HepG2 (cell line): Measurements from ENCODE around the gene SKIL. TPM values are rescaled to one million over a fixed set of nuclear protein-coding genes. Genes with fewer than 3 reads are reported as not detected.

Experiments used
- ARID5B ChIP-seq: IDR thresholded peaks from 2 replicates; pipeline ENCODE4 v1.4.0; 2020; ENCODE audit warnings: mild to moderate bottlenecking, missing genetic modification reagents
- BCLAF1 ChIP-seq: fragments of 450-650 bp; IDR thresholded peaks from 2 replicates; pipeline ENCODE4 v1.6.1; 2017; ENCODE audit warnings: mild to moderate bottlenecking
- GABPA ChIP-seq, 2 experiments: IDR thresholded peaks; 2 replicates each; pipeline ENCODE4 v1.6.1; 2011 to 2016; ENCODE audit warnings: low read depth in 2 of 2, low read length in 1 of 2, missing biosample characterization in 1 of 2, missing genetic modification characterization in 1 of 2
- NCOA1 ChIP-seq: sonication (generic); formaldehyde crosslinking; IDR thresholded peaks from 2 replicates; pipeline ENCODE4 v1.9.0; 2021; ENCODE audit warnings: missing genetic modification reagents
- RXRA ChIP-seq: sonication (generic); formaldehyde crosslinking; IDR thresholded peaks from 2 replicates; pipeline ENCODE4 v1.5.1; 2020; ENCODE audit warnings: missing genetic modification reagents
- TCF7 ChIP-seq: sonication (generic); IDR thresholded peaks from 2 replicates; pipeline ENCODE4 v1.6.1; 2016; ENCODE audit warnings: antibody characterized with exemption, low read depth
- ZNF407 ChIP-seq: sonication (generic); formaldehyde crosslinking; IDR thresholded peaks from one replicate; pipeline ENCODE4 v1.5.1; 2020; ENCODE audit warnings: mild to moderate bottlenecking, missing genetic modification reagents; ENCODE audit errors: not compliant biosample characterization
- ZNF609 ChIP-seq: sonication (generic); formaldehyde crosslinking; IDR thresholded peaks from 2 replicates; pipeline ENCODE4 v1.4.0; 2020; ENCODE audit warnings: mild to moderate bottlenecking, missing genetic modification reagents, borderline replicate concordance
- polyA plus RNA-seq, 8 experiments: library from polyadenylated mRNA; depleted of rRNA in 3 of 8; stranded (reverse) in 7 of 8; unstranded in 1 of 8; fragments of >200 nt; fragmentation: Illumina TruSeq in 4 of 8; extraction: Trizol in 4 of 8; gene quantifications; 2 replicates each; pipeline versions ENCODE4 v1.2.1 to v1.2.3, GENCODE V29; 2011 to 2016; ENCODE audit warnings: low read depth in 4 of 8, missing spikeins in 1 of 8, mixed read lengths in 1 of 8; ENCODE audit not compliant: insufficient read depth in 1 of 8
- total RNA-seq, 5 experiments: library from RNA; depleted of rRNA; stranded (reverse); fragments of >200 nt; fragmentation: Illumina TruSeq; extraction: Trizol; gene quantifications; 2 replicates each; pipeline ENCODE4 v1.2.3, GENCODE V29; 2016; ENCODE audit warnings: low read depth in 1 of 5

Gene SKIL
- total and polyA plus RNA-seq, 2 of the 13 experiments (the other 11 are each of a cell fraction or from before 2014, with no cell fraction given) = 5.2 to 20.7 TPM

- no peak for TF ChIP-seq ZNF609 (CRISPR knock-in tag)
- no peak for TF ChIP-seq ZNF407 (CRISPR knock-in tag)
- no peak for TF ChIP-seq TCF7
- 0 out of 2 replicates have a peak, but pooled peaks have one; percentile 11 for TF ChIP-seq ARID5B
- no peak for TF ChIP-seq NCOA1
- TF ChIP-seq RXRA (CRISPR knock-in tag) = peak; percentile 76; the same call in 1 of the 2 replicates
- TF ChIP-seq BCLAF1 = no peak
- no peak for TF ChIP-seq GABPA (IDR thresholded peaks at IDR 0.05; ENCODE audit: low read depth, low read length)
- TF ChIP-seq GABPA (CRISPR knock-in tag; IDR thresholded peaks at IDR 0.05; ENCODE audit: low read depth) = no peak
Observed at GRCh38 chr3:170356596-170357175, 829 bp upstream of the SKIL start (continued).
